Measurements from ENCODE around the gene DLAT.
"Not testable (repeated sequence)": the region's sequence is repeated elsewhere in the genome, so short reads cannot be mapped to it uniquely, and the experiment has no call there.

Gene DLAT

GRCh38 chr11:112050721-112051120, 25.5 kb downstream of the DLAT start:
- DNase-seq (ENCODE audit: low read depth) = no peak

GRCh38 chr11:112051768-112052167, 26.6 kb downstream of the DLAT start:
- peak; percentile 6 for DNase-seq (ENCODE audit: low read depth)

- DNase-seq (ENCODE audit: low read depth) = no peak
Observed at GRCh38 chr11:112057170-112057569, 32.0 kb downstream of the DLAT start.

- no peak for DNase-seq (ENCODE audit: low read depth)
Observed at GRCh38 chr11:112058103-112058502, 32.9 kb downstream of the DLAT start.

GRCh38 chr11:112062923-112063322, 37.7 kb downstream of the DLAT start:
- DNase-seq (ENCODE audit: low read depth) = no peak

- DNase-seq (ENCODE audit: low read depth) = peak; percentile 87
Observed at GRCh38 chr11:112073941-112074811, 49.0 kb downstream of the DLAT start, which contains the start of the genes NKAPD1 and PIH1D2. TSS of gene NKAPD1 (plus strand) at chr11:112074299. CDS start at chr11:112075575, 1,276 bp downstream. TSS of gene PIH1D2 (minus strand) at chr11:112074017. CDS start at chr11:112073174, 843 bp downstream.

- DNase-seq (ENCODE audit: low read depth) = peak; percentile 96
Observed at GRCh38 chr11:112082729-112083128, 57.5 kb downstream of the DLAT start.

- DNase-seq (ENCODE audit: low read depth) = peak; percentile 43
Observed at GRCh38 chr11:112085822-112086421, 60.7 kb downstream of the DLAT start.

- DNase-seq (ENCODE audit: low read depth) = peak; percentile 94
Observed at GRCh38 chr11:112086422-112087191, 61.4 kb downstream of the DLAT start, which contains the start of the genes SDHD and TIMM8B. TSS of gene SDHD (plus strand) at chr11:112086873. CDS start at chr11:112086908, 35 bp downstream. TSS of gene TIMM8B (minus strand) at chr11:112086756. CDS start at chr11:112086723, 33 bp downstream.

- peak; percentile 13 for DNase-seq (ENCODE audit: low read depth)
Observed at GRCh38 chr11:112087212-112087611, 62.0 kb downstream of the DLAT start.

GRCh38 chr11:112095302-112095701, 70.1 kb downstream of the DLAT start:
- not testable (repeated sequence) for DNase-seq (ENCODE audit: low read depth)

- DNase-seq (ENCODE audit: low read depth) = no peak
Observed at GRCh38 chr11:112096194-112096593, 71.0 kb downstream of the DLAT start.

- DNase-seq (ENCODE audit: low read depth) = peak; percentile 72
Observed at GRCh38 chr11:112097734-112098528, 72.7 kb downstream of the DLAT start.

GRCh38 chr11:112100462-112100861, 75.3 kb downstream of the DLAT start:
- peak; percentile 61 for DNase-seq (ENCODE audit: low read depth)

GRCh38 chr11:112103446-112103845, 78.2 kb downstream of the DLAT start:
- no peak for DNase-seq (ENCODE audit: low read depth)

GRCh38 chr11:112106070-112106469, 80.9 kb downstream of the DLAT start:
- no peak for DNase-seq (ENCODE audit: low read depth)

All from amniotic epithelial cell (primary cell).